ENCODE measurements around the gene TMEM141. TPM values are rescaled to one million over a fixed set of nuclear protein-coding genes. Genes with fewer than 3 reads are reported as not detected.

The TMEM141 gene
- total and polyA plus RNA-seq, 2 donors (not counting 3 experiments of a cell fraction or from before 2014, with no cell fraction given) = 43.2 to 146 TPM

- TF ChIP-seq MYC (IDR thresholded peaks at IDR 0.05; ENCODE audit: low read depth, low read length) (no peak), GATA2 (IDR thresholded peaks at IDR 0.05; ENCODE audit: insufficient read depth, insufficient read length, low read depth, low read length) (no peak), POLR2AphosphoS5 (IDR thresholded peaks at IDR 0.05; ENCODE audit: insufficient read depth, low read depth, low read length) (no peak), EZH2 (IDR thresholded peaks at IDR 0.05; ENCODE audit: borderline replicate concordance, low read depth, low read length, severe bottlenecking) (no peak), POLR2A (IDR thresholded peaks at IDR 0.05; ENCODE audit: low read depth, low read length) (no peak), JUN (IDR thresholded peaks at IDR 0.05; ENCODE audit: borderline replicate concordance, insufficient read depth, insufficient read length, low read depth) (no peak)
- no peak within 1 kb of the TSS for H3K9ac ChIP-seq (replicated peaks; ENCODE audit: extremely low read depth, insufficient read depth, low read length)
- no peaks in the 10 kb centered on the region for H4K20me1 ChIP-seq (replicated peaks; ENCODE audit: control insufficient read depth, extremely low read depth, insufficient read depth, low read length)
- H3K9me1 ChIP-seq (replicated peaks; ENCODE audit: control insufficient read depth, extremely low read depth, insufficient read depth, low read length) = no peaks in the 10 kb centered on the region
- no peak within 1 kb of the TSS for H3K27ac ChIP-seq (ENCODE audit: insufficient read depth, low read depth, low read length)
- no peaks in the 10 kb centered on the region for H3K79me2 ChIP-seq (ENCODE audit: control insufficient read depth, insufficient read depth, low read length)
- H3K4me2 ChIP-seq (ENCODE audit: insufficient read depth, low read length) = no peak within 1 kb of the TSS
- dilution Hi-C loops (cut with MboI; ENCODE audit: extremely low pct_ligation_motif_present, low sequenced_read_pairs) (no loop called here), intact Hi-C loops (cut with micrococcal nuclease) (no loop called here)
- H3K4me1 ChIP-seq (ENCODE audit: control insufficient read depth, extremely low read depth, insufficient read depth, low read length) = no peaks in the 10 kb centered on the region
- no peaks in the 10 kb centered on the region for H3K9me3 ChIP-seq (replicated peaks; ENCODE audit: control insufficient read depth, insufficient read depth, low read length)
- DNase-seq (ENCODE audit: low read depth, low spot score) (no peak), FAIRE-seq (no peak)
- H2AFZ ChIP-seq (ENCODE audit: low read depth, low read length) = no peak within 1 kb of the TSS
- no peak within 1 kb of the TSS for H3K4me3 ChIP-seq (replicated peaks in 1 of 3; ENCODE audit: insufficient read depth in 1 of 3, low read depth in 1 of 3, low read length in 3 of 3)
- no peaks in the 10 kb centered on the region for H3K27me3 ChIP-seq (ENCODE audit: control insufficient read depth in 2 of 2, insufficient read depth in 2 of 2, low read length in 2 of 2)
- no peaks in the 10 kb centered on the region for H3K36me3 ChIP-seq (ENCODE audit: control insufficient read depth in 2 of 2, extremely low read depth in 1 of 2, insufficient read depth in 2 of 2, low read length in 2 of 2)
- BruUV-seq (replicated peaks) = no TSS peak
- ChIA-PET POLR2A (no interaction called here), CTCF (interaction anchor here (1.8 kb wide), 1 partner anchor 14 kb away, joined by 4 read pairs; no protein-coding TSS in a partner anchor)
Observed at GRCh38 chr9:136764301-136764891, 26.7 kb upstream of the TMEM141 start, which contains the start of gene LCN15. Gene LCN15, minus strand, starts transcription at chr9:136764518. Its CDS starts 30 bp downstream, at chr9:136764488.

- intact Hi-C loops (cut with micrococcal nuclease) (no loop called here), dilution Hi-C loops (cut with MboI; ENCODE audit: extremely low pct_ligation_motif_present, low sequenced_read_pairs) (no loop called here)
- no peak overlapping the region for H3K9ac ChIP-seq (replicated peaks; ENCODE audit: extremely low read depth, insufficient read depth, low read length)
- H2AFZ ChIP-seq (ENCODE audit: low read depth, low read length) = no peak overlapping the region
- H3K9me3 ChIP-seq (replicated peaks; ENCODE audit: control insufficient read depth, insufficient read depth, low read length) = no peaks in the 10 kb centered on the region
- H3K27ac ChIP-seq (ENCODE audit: insufficient read depth, low read depth, low read length) = no peak overlapping the region
- POLR2A ChIA-PET = no interaction called here
- no peaks in the 10 kb centered on the region for H4K20me1 ChIP-seq (replicated peaks; ENCODE audit: control insufficient read depth, extremely low read depth, insufficient read depth, low read length)
- no peaks in the 10 kb centered on the region for H3K36me3 ChIP-seq (ENCODE audit: control insufficient read depth in 2 of 2, extremely low read depth in 1 of 2, insufficient read depth in 2 of 2, low read length in 2 of 2)
- FAIRE-seq (no peak), DNase-seq (ENCODE audit: low read depth, low spot score) (no peak)
- H3K79me2 ChIP-seq (ENCODE audit: control insufficient read depth, insufficient read depth, low read length) = no peaks in the 10 kb centered on the region
- CTCF ChIA-PET = no interaction called here
- no peaks in the 10 kb centered on the region for H3K4me1 ChIP-seq (ENCODE audit: control insufficient read depth, extremely low read depth, insufficient read depth, low read length)
- no TSS peak for BruUV-seq (replicated peaks)
- no peak overlapping the region for H3K4me3 ChIP-seq (replicated peaks in 1 of 3; ENCODE audit: insufficient read depth in 1 of 3, low read depth in 1 of 3, low read length in 3 of 3)
- no peak overlapping the region for H3K4me2 ChIP-seq (ENCODE audit: insufficient read depth, low read length)
- H3K27me3 ChIP-seq (ENCODE audit: control insufficient read depth in 2 of 2, insufficient read depth in 2 of 2, low read length in 2 of 2) = no peaks in the 10 kb centered on the region
- TF ChIP-seq GATA2 (IDR thresholded peaks at IDR 0.05; ENCODE audit: insufficient read depth, insufficient read length, low read depth, low read length) (no peak), POLR2A (IDR thresholded peaks at IDR 0.05; ENCODE audit: low read depth, low read length) (no peak), FOS (IDR thresholded peaks at IDR 0.05; ENCODE audit: borderline replicate concordance, insufficient read depth, low read length) (no peak), POLR2AphosphoS5 (IDR thresholded peaks at IDR 0.05; ENCODE audit: insufficient read depth, low read depth, low read length) (no peak), CTCF (IDR thresholded peaks at IDR 0.05; ENCODE audit: extremely low read depth in 1 of 2, insufficient read depth in 1 of 2, low read depth in 1 of 2, low read length in 2 of 2) (no peak), MYC (IDR thresholded peaks at IDR 0.05; ENCODE audit: low read depth, low read length) (no peak), MAX (IDR thresholded peaks at IDR 0.05; ENCODE audit: insufficient read depth, insufficient read length) (no peak), JUN (IDR thresholded peaks at IDR 0.05; ENCODE audit: borderline replicate concordance, insufficient read depth, insufficient read length, low read depth) (no peak), EZH2 (IDR thresholded peaks at IDR 0.05; ENCODE audit: borderline replicate concordance, low read depth, low read length, severe bottlenecking) (no peak)
- H3K9me1 ChIP-seq (replicated peaks; ENCODE audit: control insufficient read depth, extremely low read depth, insufficient read depth, low read length) = no peaks in the 10 kb centered on the region
Observed at GRCh38 chr9:136765041-136765440, 26.1 kb upstream of the TMEM141 start.

Data from endothelial cell of umbilical vein (primary cell).